GM12874 (cell line): Measurements from ENCODE around the gene LENG8.

ENCODE experiments used
- CTCF ChIP-seq: IDR thresholded peaks from 2 replicates; pipeline ENCODE4 v1.5.1; 2011; ENCODE audit warnings: low read depth, mild to moderate bottlenecking, control low read depth, low read length, moderate library complexity; ENCODE audit not compliant: insufficient read depth

LENG8 gene

GRCh38 chr19:54461613-54462012 is 12.6 kb downstream of the LENG8 start:
- no peak for TF ChIP-seq CTCF

DNA sequence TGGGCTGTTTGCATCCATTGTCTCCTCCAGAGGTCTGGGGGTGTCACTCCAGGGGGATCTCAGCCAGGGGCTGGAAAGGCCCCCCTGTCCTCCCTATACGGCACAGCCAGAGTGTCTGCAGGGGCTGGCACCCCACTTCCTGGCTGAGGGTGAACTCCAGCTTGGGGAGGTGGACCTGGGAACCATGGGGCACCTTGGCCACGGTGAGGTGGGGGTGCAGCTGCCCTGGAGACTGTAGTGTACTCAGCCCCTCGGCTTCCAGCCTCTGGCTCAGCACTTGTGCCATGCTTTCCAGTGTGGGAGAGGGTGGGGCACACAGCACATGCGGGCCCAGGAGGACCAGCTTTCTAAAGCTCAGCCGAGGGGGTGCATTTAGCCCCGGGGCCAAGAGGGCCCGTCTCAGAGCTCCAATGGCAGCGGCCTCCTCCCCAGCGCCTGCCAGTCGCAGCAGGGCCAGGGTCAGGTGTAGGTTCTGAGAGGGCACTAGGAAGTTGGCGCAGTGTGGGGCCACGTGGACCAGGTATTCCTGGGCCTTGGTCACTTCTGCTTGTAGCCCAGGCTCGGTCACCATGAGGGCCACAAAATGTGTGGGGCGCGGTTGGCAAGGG is 13.2 kb downstream of the LENG8 start:
- no peak for TF ChIP-seq CTCF

DNA sequence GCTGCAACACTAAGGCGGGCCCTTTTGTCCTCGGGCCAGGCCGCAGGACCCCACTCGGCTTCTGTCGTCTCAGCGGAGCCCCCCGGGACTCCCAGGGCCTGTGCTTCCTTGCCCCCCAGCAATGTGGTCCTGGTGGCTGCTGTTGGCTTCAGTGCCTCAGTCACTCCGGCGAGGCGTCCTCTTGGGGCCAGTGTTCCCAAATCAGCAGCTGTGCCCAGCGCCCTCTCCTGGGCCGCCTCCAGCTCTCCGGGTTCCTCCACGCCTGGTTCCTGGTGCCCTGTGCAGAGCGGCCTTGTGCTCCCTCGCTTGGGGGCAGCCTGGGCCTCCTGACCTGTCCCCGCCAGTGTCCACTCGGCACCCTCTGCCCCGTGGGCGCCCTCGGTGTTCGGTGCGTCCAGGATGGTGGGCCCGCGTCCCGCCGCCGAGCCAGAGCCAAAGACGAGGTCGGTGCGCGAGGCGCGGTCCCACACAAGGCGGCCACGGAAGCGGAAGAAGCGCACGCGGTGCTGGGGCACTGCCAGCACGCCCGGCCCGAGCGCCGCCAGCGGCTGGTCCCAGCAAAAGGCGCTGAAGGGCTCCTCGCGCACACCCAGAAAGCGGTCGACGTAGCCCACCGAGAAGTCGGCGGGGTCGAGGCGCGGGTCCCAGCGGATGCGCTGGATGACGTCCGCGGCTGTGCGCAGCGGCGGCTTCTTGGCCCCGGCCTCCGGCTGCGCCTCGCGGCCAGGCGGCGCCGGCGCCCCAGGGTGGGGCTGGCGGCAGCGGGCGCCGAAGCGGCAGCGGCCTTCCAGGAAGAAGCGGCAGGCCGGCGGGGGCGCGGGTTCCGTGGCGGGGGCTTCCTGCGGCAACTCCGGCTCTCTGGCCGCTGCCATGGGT is 13.9 kb downstream of the LENG8 start:
- TF ChIP-seq CTCF, result no peak

- TF ChIP-seq CTCF, result no peak
Measured at GRCh38 chr19:54463531-54464043, 14.6 kb downstream of the LENG8 start, which contains the start of gene LENG9. LENG9 (minus strand) TSS chr19:54463778; CDS start chr19:54463526, 252 bp downstream.

- TF ChIP-seq CTCF, result no peak
Measured at GRCh38 chr19:54464044-54464629, 15.1 kb downstream of the LENG8 start.

- TF ChIP-seq CTCF, result no peak
Measured at GRCh38 chr19:54464630-54465425, 15.8 kb downstream of the LENG8 start.
